ENCODE data around the gene INTS4. TPM values are rescaled to one million over a fixed set of nuclear protein-coding genes. Genes with fewer than 3 reads are reported as not detected.
"Not testable (repeated sequence)": the region's sequence is repeated elsewhere in the genome, so short reads cannot be mapped to it uniquely, and the experiment has no call there.

Gene INTS4
- total RNA-seq, 1 donor from 2014 or later: 28.8 TPM

GRCh38 chr11:77883775-77884174 is 110.7 kb downstream of the INTS4 start:
- no peak for DNase-seq (ENCODE audit: low spot score)

GRCh38 chr11:77882396-77882795 is 112.1 kb downstream of the INTS4 start:
- no peak for DNase-seq (ENCODE audit: low spot score)

GRCh38 chr11:77879218-77879617 is 115.2 kb downstream of the INTS4 start:
- no peak for DNase-seq (ENCODE audit: low spot score)

- not testable (repeated sequence) for DNase-seq (ENCODE audit: low spot score)
Observed at GRCh38 chr11:77878247-77878646, 116.2 kb downstream of the INTS4 start.

GRCh38 chr11:77876045-77876444 is 118.4 kb downstream of the INTS4 start:
- no peak for DNase-seq (ENCODE audit: low spot score)

GRCh38 chr11:77874206-77874605 is 120.3 kb downstream of the INTS4 start:
- no peak for DNase-seq (ENCODE audit: low spot score)

- no peak for DNase-seq (ENCODE audit: low spot score)
Observed at GRCh38 chr11:77873345-77873744, 121.1 kb downstream of the INTS4 start.

- DNase-seq (ENCODE audit: low spot score): no peak
Observed at GRCh38 chr11:77871855-77872254, 122.6 kb downstream of the INTS4 start.

- DNase-seq (ENCODE audit: low spot score): no peak
Observed at GRCh38 chr11:77868744-77869143, 125.7 kb downstream of the INTS4 start.

GRCh38 chr11:77866336-77866735 is 128.1 kb downstream of the INTS4 start:
- no peak for DNase-seq (ENCODE audit: low spot score)

- no peak for DNase-seq (ENCODE audit: low spot score)
Observed at GRCh38 chr11:77865805-77866204, 128.7 kb downstream of the INTS4 start.

GRCh38 chr11:77861444-77861843 is 133.0 kb downstream of the INTS4 start:
- not testable (repeated sequence) for DNase-seq (ENCODE audit: low spot score)

- not testable (repeated sequence) for DNase-seq (ENCODE audit: low spot score)
Observed at GRCh38 chr11:77857906-77858457, 136.5 kb downstream of the INTS4 start.

- no peak for DNase-seq (ENCODE audit: low spot score)
Observed at GRCh38 chr11:77854838-77855237, 139.6 kb downstream of the INTS4 start.

GRCh38 chr11:77851503-77851902 is 143.0 kb downstream of the INTS4 start:
- no peak for DNase-seq (ENCODE audit: low spot score)

GRCh38 chr11:77843700-77844099 is 150.8 kb downstream of the INTS4 start:
- DNase-seq (ENCODE audit: low spot score): not testable (repeated sequence)

GRCh38 chr11:77842441-77843121 is 151.9 kb downstream of the INTS4 start:
- DNase-seq (ENCODE audit: low spot score): no peak

GRCh38 chr11:77833302-77833701 is 161.2 kb downstream of the INTS4 start:
- DNase-seq (ENCODE audit: low spot score): no peak

- no peak for DNase-seq (ENCODE audit: low spot score)
Observed at GRCh38 chr11:77828926-77829325, 165.5 kb downstream of the INTS4 start.
